CD4-positive, alpha-beta T cell treated with Interleukin-4 for 4 hours (primary cell): ENCODE results near the gene RSPH3.
"Not testable (repeated sequence)": the region's sequence is repeated elsewhere in the genome, so short reads cannot be mapped to it uniquely, and the experiment has no call there.

Experiments
- DNase-seq: peaks from one replicate; pipeline ENCODE4 v3.0.0-alpha.2; 2020

RSPH3 gene

DNA sequence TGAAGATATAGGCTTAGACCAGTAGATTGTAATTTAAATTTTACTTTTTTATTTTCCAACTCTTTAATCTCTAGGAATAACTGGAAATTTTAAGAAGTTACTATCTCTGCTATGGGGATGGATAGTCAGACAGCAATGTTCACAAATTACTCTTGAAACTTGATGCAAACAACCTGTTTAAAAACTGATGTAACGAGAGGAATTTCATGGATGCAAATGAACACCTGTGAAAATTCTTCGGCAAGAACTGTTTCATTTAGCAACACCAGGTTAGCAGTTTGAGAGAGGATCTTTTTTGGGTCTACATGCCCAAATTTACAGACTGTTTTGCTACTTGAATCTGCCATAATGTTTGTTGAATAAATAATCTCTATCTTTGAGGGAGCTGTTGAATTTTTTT lies 20.0 kb upstream of the RSPH3 start:
- DNase-seq = no peak

DNA sequence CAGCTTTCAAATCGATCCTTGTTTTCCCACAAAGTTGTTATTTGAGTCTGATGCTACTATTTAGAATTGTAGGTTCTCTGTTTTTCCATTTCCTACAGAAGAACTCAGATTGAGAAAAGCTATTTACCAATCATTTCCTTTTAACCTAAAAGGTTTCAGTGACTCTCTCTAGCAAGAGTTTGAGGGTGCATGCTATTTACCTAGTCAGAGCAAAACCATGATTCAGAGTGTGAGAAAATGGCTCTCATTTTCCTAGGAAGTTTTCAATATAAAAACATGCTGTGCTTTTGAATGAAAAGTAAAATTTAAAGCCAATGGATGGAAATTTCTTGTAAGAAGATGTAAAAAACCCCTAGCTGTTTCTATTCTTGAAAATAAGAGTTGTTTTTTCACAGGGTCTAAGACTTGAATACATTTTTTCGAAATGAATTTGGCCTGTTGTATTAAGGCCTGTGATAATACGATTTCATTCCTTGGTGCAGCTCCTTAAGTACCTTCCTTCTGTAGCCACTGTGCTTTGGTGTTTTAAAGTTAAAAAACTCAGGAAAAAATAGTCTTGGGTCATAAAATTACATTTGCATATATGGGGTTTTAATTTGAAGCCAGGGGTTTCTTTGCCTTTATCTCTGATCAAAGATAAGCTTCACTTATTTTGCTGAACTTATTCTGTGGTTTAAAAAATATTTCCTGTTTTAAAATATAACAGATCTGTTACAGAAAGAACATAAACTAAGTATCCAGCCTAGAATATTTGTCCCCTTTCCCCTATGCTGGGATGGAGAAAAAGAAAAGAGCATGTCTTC lies 18.0 kb upstream of the RSPH3 start:
- peak; percentile 79 for DNase-seq

GRCh38 chr6:159014406-159014805 lies 14.4 kb upstream of the RSPH3 start:
- peak; percentile 43 for DNase-seq

DNA sequence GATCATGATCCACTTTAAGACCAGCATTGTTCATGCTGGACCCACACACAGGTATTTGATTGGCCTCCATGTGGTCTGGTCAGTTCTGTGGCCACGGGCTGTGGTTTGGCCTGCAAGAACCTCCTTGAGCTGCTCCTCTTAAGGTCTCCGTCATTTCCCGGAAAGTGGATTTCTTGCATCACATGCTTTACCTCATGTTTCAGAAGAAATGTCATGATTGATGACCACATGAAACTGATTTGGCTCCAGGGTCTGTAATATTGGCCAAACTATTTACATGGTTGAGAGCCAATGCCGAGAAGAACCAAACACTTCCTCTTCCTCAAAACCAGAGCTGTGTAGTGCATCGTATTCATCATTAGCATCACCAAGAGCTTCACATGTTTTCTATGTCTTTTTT lies 13.2 kb upstream of the RSPH3 start:
- DNase-seq = no peak

GRCh38 chr6:159012201-159012600 lies 12.2 kb upstream of the RSPH3 start:
- DNase-seq = no peak

GRCh38 chr6:159010037-159010612 lies 10.1 kb upstream of the RSPH3 start:
- not testable (repeated sequence) for DNase-seq

DNA sequence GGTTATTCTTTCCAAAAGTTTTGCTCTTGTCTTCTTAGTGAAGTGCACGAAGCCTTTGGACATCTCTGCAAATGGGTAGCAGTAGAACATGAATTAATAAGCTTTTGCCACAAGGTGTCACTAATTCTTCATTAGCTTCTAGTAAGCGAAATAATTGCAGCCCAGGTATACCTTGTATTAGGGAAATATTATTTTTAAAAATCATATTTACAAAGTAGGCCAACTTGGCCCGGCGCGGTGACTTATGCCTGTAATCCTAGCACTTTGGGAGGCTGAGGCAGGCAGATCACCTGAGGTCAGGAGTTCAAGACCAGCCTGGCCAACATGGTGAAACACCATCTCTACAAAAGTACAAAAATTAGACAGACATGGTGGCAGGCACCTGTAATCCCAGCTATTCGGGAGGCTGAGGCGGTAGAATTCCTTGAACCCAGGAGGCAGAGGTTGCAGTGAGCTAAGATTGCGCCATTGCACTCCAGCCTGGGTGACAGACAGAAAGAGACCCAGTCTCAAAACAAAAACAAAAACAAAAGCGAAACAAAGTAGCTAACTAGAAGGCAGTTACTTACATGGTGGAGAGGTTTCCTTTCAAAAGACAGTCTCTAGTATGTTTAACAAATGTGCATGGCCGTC lies 8.8 kb upstream of the RSPH3 start:
- peak; percentile 77 for DNase-seq

GRCh38 chr6:159007510-159007909 lies 7.5 kb upstream of the RSPH3 start:
- DNase-seq = no peak

DNA sequence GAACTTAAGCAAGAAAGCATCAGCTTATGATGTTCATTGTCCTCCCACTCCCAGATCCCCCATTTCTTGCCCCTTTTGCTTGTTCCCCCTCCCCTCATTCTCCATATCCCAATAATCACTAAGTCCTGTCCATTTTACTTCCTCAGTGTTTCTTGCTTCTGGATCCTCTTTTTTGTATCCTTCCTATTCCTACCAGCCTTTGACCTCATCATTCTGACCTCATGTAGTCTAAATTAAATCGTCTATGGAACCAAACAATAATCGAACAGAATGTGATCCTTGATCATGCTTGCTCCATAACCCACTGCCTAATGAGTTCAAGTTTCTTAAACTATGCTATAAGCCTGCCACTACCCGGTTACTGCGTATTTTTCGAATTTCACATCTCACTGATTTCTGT lies 5.4 kb upstream of the RSPH3 start:
- no peak for DNase-seq

DNA sequence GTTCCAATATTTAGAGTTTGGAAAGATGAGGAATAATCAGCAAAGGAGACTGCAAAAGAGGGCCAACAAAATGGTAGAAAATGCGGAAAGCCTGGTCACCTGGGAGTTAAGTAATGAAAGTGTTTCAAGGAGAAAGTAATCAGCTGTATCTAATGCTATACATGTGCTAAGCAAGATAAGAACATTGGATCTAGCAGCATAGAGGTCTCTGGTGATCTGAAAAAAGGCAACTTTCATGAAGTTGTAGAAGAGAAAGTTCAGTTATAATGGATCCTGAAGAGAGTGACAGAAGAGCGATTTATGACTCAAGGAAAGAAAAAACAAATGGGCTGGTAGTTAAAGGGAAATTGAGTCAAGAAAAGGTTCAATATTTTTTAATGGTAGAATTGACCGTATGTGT lies 4.6 kb upstream of the RSPH3 start:
- no peak for DNase-seq

- no peak for DNase-seq
Measured at GRCh38 chr6:159002432-159003155, 2.6 kb upstream of the RSPH3 start.

DNA sequence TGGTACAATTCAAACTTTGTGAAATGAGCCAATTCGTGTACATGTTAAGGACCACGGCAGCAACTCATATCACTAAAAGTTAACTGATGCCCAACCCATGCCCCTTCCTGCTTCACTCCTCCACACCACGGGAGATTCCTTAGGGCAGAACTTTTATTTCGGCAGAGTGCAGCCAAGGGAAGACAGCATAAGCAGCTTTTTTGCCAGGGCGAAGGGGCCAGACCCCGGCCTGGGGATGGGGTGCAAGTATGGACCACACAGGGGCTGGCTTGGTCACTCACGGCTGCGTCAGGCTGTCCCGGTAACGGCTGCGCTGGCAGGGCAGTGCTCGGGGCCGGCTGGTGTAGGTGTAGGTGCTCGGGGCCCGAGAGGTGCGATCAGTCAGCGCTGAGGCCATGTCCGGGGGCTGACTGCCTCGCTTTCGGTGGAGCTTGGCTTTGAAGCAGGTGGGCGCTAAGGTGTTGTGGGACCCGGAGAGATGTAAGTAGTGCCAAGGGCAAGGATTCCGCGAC lies 792 bp downstream of the RSPH3 start:
- DNase-seq = no peak

DNA sequence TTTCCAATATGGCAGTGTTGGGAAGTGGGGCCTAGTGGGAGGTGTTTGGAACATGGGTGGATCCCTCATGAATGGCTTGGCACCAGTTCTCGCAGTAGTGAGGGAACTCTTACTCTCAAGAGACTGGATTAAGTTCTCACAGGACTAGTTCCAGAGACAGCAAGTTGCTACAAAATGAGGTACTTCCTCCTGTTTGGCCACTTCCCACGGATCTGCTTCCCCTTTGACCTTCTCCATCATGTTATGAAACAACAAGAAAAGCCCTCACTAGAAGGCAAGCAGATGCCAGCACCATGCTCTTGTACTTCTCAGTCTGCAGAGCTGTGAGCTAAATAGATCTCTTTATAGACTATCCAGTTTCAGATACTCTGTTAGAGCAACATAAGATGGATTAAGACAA lies 3.1 kb downstream of the RSPH3 start:
- DNase-seq = no peak

GRCh38 chr6:158993639-158994038 lies 6.4 kb downstream of the RSPH3 start:
- no peak for DNase-seq

- DNase-seq = no peak
Measured at GRCh38 chr6:158991017-158991723, 8.8 kb downstream of the RSPH3 start.

DNA sequence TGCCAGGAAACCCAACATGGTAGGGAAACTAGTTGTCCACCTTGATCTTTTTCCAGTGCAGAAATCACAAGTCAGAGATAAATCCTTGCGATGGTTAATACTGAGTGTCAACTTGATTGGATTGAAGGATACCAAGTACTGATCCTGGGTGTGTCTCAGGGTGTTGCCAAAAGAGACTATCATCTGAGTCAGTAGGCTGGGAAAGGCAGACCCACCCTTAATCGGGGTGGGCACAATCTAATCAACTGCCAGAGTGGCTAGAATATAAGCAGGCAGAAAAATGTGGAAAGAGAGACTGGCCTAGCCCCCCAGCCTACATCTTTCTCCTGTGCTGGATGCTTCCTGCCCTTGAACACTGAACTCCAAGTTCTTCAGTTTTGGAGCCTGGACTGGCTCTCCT lies 10.3 kb downstream of the RSPH3 start:
- DNase-seq = not testable (repeated sequence)

GRCh38 chr6:158988477-158988876 lies 11.5 kb downstream of the RSPH3 start:
- DNase-seq = no peak

GRCh38 chr6:158987657-158988056 lies 12.3 kb downstream of the RSPH3 start:
- DNase-seq = no peak

GRCh38 chr6:158978757-158979156 lies 21.2 kb downstream of the RSPH3 start:
- DNase-seq = no peak

- no peak for DNase-seq
Measured at GRCh38 chr6:158977382-158977781, 22.6 kb downstream of the RSPH3 start.

- peak; percentile 64 for DNase-seq
Measured at GRCh38 chr6:158972241-158973233, 27.5 kb downstream of the RSPH3 start.
